Naive thymus-derived CD4-positive, alpha-beta T cell (primary cell): ENCODE measurements around the gene SIPA1L3. TPM values are rescaled to one million over a fixed set of nuclear protein-coding genes. Genes with fewer than 3 reads are reported as not detected.
"Not testable (repeated sequence)": the region's sequence is repeated elsewhere in the genome, so short reads cannot be mapped to it uniquely, and the experiment has no call there.

Experiments
- ATAC-seq: fragments of 150-1000 bp; cut with Tn5 transposase; 2 replicates; pipeline ENCODE4 v1.10.0; 2021; ENCODE audit warnings: mild to moderate bottlenecking, moderate library complexity
- CTCF ChIA-PET: fragments of 350-600 bp; sonication (Branson Sonifier 250); formaldehyde crosslinking; loops from one replicate; lab custom pipeline; 2021; ENCODE audit warnings: antibody characterized with exemption; lab: Charles Lee
- POLR2A ChIA-PET: fragments of 350-600 bp; sonication (Branson Sonifier 250); formaldehyde crosslinking; loops from one replicate; lab custom pipeline; 2021; ENCODE audit warnings: antibody characterized with exemption, inconsistent platforms; lab: Charles Lee
- DNase-seq, 9 donors: peaks; one replicate each; pipeline versions ENCODE4 v3.0.0 to v3.0.0-alpha.2; 2020 to 2022; ENCODE audit warnings: mixed read lengths in 1 of 9
- H3K27ac ChIP-seq: one replicate; pipeline ENCODE4 v1.7.0; 2013; ENCODE audit warnings: mild to moderate bottlenecking, low read depth, low read length, moderate library complexity
- H3K27me3 ChIP-seq, 2 donors: one replicate each; pipeline ENCODE4 v1.7.0; 2013; ENCODE audit warnings: low read length in 2 of 2, mild to moderate bottlenecking in 2 of 2, moderate library complexity in 2 of 2; ENCODE audit not compliant: control insufficient read depth in 2 of 2, insufficient read depth in 2 of 2
- H3K36me3 ChIP-seq, 3 experiments: 1 replicate in 2 of 3; 2 replicates in 1 of 3; pipeline ENCODE4 v1.7.0; 2013; ENCODE audit warnings: low read length in 3 of 3, mild to moderate bottlenecking in 3 of 3, moderate library complexity in 1 of 3; ENCODE audit not compliant: insufficient read depth in 3 of 3, control insufficient read depth in 2 of 3
- H3K4me1 ChIP-seq, 2 donors: one replicate each; pipeline ENCODE4 v1.7.0; 2013; ENCODE audit warnings: low read length in 2 of 2, mild to moderate bottlenecking in 2 of 2, moderate library complexity in 1 of 2; ENCODE audit not compliant: control insufficient read depth in 2 of 2, insufficient read depth in 2 of 2
- H3K4me3 ChIP-seq: 2 replicates; pipeline ENCODE4 v1.7.0; 2013; ENCODE audit warnings: mild to moderate bottlenecking, low read length
- H3K9me3 ChIP-seq, 3 experiments: 1 replicate in 2 of 3; 2 replicates in 1 of 3; pipeline ENCODE4 v1.7.0; 2013; ENCODE audit warnings: low read length in 3 of 3; ENCODE audit not compliant: control insufficient read depth in 2 of 3
- H3K27ac Mint-ChIP-seq, 9 donors: one replicate each; pipeline ENCODE4 v1.8.0; 2020 to 2022; ENCODE audit warnings: mixed read lengths in 9 of 9, mild to moderate bottlenecking in 8 of 9, moderate library complexity in 5 of 9, inconsistent platforms in 2 of 9
- H3K27me3 Mint-ChIP-seq, 5 donors: one replicate each; pipeline ENCODE4 v1.8.0; 2021 to 2022; ENCODE audit warnings: mixed read lengths in 5 of 5, mild to moderate bottlenecking in 1 of 5
- H3K36me3 Mint-ChIP-seq, 5 donors: one replicate each; pipeline ENCODE4 v1.8.0; 2020 to 2022; ENCODE audit warnings: mixed read lengths in 5 of 5, mild to moderate bottlenecking in 3 of 5, inconsistent platforms in 1 of 5
- H3K4me1 Mint-ChIP-seq, 7 donors: one replicate each; pipeline ENCODE4 v1.8.0; 2020 to 2022; ENCODE audit warnings: mixed read lengths in 7 of 7, mild to moderate bottlenecking in 3 of 7, inconsistent platforms in 1 of 7
- H3K4me3 Mint-ChIP-seq, 10 donors: one replicate each; pipeline ENCODE4 v1.8.0; 2020 to 2022; ENCODE audit warnings: mild to moderate bottlenecking in 10 of 10, mixed read lengths in 10 of 10, moderate library complexity in 6 of 10, inconsistent platforms in 2 of 10
- H3K9me3 Mint-ChIP-seq, 11 donors: one replicate each; pipeline ENCODE4 v1.8.0; 2020 to 2022; ENCODE audit warnings: mixed read lengths in 11 of 11, mild to moderate bottlenecking in 4 of 11, inconsistent platforms in 1 of 11, moderate library complexity in 1 of 11
- intact Hi-C, 2 donors: fragments of 100-400 bp; cut with micrococcal nuclease; formaldehyde crosslinking; loops; one replicate each; pipeline ENCODE4 v1.15.1; 2023
- polyA plus RNA-seq, 2 donors: library from polyadenylated mRNA; unstranded; fragments of 300-500 nt; fragmentation: Illumina TruSeq; gene quantifications; one replicate each; pipeline ENCODE4 v1.2.3, GENCODE V29; 2021
- total RNA-seq, 6 experiments: library from RNA in 5 of 6; stranded (reverse) in 5 of 6; gene quantifications; 1 replicate in 5 of 6; 2 replicates in 1 of 6; pipeline ENCODE4 v1.2.3 and lab custom pipeline; 2021 to 2026

Gene SIPA1L3, protein sequence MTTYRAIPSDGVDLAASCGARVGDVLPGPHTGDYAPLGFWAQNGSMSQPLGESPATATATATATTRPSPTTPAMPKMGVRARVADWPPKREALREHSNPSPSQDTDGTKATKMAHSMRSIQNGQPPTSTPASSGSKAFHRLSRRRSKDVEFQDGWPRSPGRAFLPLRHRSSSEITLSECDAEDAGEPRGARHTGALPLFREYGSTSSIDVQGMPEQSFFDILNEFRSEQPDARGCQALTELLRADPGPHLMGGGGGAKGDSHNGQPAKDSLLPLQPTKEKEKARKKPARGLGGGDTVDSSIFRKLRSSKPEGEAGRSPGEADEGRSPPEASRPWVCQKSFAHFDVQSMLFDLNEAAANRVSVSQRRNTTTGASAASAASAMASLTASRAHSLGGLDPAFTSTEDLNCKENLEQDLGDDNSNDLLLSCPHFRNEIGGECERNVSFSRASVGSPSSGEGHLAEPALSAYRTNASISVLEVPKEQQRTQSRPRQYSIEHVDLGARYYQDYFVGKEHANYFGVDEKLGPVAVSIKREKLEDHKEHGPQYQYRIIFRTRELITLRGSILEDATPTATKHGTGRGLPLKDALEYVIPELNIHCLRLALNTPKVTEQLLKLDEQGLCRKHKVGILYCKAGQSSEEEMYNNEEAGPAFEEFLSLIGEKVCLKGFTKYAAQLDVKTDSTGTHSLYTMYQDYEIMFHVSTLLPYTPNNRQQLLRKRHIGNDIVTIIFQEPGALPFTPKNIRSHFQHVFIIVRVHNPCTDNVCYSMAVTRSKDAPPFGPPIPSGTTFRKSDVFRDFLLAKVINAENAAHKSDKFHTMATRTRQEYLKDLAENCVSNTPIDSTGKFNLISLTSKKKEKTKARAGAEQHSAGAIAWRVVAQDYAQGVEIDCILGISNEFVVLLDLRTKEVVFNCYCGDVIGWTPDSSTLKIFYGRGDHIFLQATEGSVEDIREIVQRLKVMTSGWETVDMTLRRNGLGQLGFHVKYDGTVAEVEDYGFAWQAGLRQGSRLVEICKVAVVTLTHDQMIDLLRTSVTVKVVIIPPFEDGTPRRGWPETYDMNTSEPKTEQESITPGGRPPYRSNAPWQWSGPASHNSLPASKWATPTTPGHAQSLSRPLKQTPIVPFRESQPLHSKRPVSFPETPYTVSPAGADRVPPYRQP (N-terminal part only)
- total RNA-seq: 10 to 100 TPM; 17.4 to 38.7 (median 34.8) TPM
- polyA plus RNA-seq: 1 to 10 TPM in 1 of 2 donors, under 1 TPM in 1; 0.91 to 2.5 TPM
- 44.8 reads per million, percentile 69 among the genes with 10 or more reads in this experiment for total RNA-seq (lab: John Stamatoyannopoulos, UW)

DNA sequence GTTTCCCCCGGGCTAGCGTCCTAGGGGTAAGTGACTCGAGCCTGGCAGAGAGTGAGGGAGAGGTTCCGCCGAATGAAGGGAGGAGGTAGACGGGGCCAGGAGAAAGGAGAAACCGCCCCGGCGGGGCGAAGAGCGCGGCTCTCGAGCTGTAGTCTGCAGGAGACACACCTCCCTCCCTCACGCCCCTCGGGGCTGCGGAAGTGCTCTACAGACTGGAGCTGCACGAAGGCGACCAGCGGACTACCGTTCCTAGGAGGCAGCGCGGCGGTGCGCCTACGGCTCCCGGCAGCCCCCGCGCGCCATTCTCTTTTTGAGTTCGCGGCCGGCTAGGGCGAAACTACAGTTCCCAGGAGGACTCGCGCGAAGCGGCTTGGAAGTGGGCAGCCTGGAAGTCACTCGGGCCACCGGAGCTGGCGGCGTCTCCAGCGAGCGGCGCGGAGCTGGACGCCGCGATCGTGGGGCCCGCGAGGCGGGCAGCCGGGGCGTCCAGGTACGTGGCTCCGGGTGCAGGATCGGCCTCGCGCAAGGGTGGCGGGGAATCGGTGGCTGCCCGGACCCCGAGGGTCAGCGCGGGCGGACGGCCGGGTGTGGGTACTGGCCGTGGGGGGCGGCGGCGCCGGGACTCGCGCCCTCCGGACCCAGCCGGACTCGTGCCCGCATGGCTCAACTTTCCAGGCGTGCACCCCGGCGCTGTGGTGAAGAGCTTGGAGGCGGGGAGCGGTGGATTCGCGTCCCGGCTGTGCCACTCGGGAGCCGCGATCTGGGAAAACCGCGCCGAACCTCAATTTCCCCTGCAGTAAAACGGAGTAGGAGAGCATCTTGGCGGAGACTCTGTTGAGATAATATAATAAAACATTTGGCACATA is at the start of gene SIPA1L3:
Gene SIPA1L3, plus strand, starts transcription at position 340 of the 866 bp plus-strand sequence. CDS start 174,358 bp downstream, outside the sequence.
- Histone ChIP-seq H3K27me3 (no peaks in the 10 kb centered on the region), H3K4me3 (peak within 1 kb of the TSS; percentile 99), H3K36me3 (peaks cover 0 to 4% (median 0%) of the 10 kb centered on the region in 3 experiments), H3K27ac (peak within 1 kb of the TSS; percentile 89), H3K4me1 (peaks cover 6 to 9% of the 10 kb centered on the region in 2 donors), H3K9me3 (no peaks in the 10 kb centered on the region)
- intact Hi-C loops: loop anchor here (1.0 to 10.0 kb wide), 19 partner anchors 128 to 1790 kb away; partner anchors contain the start of genes CATSPERG (in 2 of the 2), PSMD8 (in 2 of the 2), ZNF527 (in 2 of the 2) and FAM98C (in 1 of the 2)
- no peaks in the 10 kb centered on the region for H3K9me3 Mint-ChIP-seq
- peak within 1 kb of the TSS; percentile 69 to 96 (median 90) for H3K4me3 Mint-ChIP-seq
- H3K4me1 Mint-ChIP-seq: peaks cover 24 to 39% (median 35%) of the 10 kb centered on the region in 7 donors
- peaks cover 0 to 10% (median 0%) of the 10 kb centered on the region in 5 donors for H3K36me3 Mint-ChIP-seq
- H3K27ac Mint-ChIP-seq: peak within 1 kb of the TSS; percentile 67 to 95 (median 90)
- ATAC-seq: peak; percentile 99
- ChIA-PET CTCF (interaction anchor here (0.7 to 1.5 kb wide), 4 partner anchors 12 to 467 kb away, joined by 3 to 5 read pairs (median 3); partner anchors contain the start of genes CATSPERG and PSMD8), POLR2A (interaction anchor here (0.7 to 2.9 kb wide), 12 partner anchors 10 to 1692 kb away, joined by 3 to 18 read pairs (median 5); partner anchors contain the start of genes CATSPERG, FAM98C, MRPS12 and PSMD8)
- peaks cover 0 to 2% (median 0%) of the 10 kb centered on the region in 5 donors for H3K27me3 Mint-ChIP-seq
- peak; percentile 77 to 91 (median 89) for DNase-seq

DNA sequence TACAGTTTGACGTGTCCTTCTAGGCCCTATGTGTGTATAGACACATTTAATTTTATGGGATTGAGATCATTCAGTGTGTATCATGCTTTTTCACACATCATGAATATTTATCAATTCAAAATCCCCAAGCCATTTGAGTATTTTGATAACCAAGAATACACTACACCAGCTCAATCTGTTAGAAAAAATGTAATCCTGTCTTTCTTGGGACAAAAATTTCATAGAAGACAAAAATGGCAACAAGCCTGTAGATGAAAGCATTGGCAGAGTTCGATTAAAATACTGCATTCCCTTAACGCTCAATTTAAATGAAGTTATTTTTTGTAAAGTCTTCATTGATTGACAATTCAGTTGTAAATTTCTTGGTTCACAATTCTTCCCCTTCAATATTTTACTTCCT is 42.5 kb upstream of the SIPA1L3 start:
- intact Hi-C loops: no loop called here
- H3K4me1 Mint-ChIP-seq: no peaks in the 10 kb centered on the region

GRCh38 chr19:37865930-37866329 is 41.1 kb upstream of the SIPA1L3 start:
- H3K4me1 Mint-ChIP-seq, H3K27me3 ChIP-seq, H3K27ac ChIP-seq, DNase-seq, H3K36me3 Mint-ChIP-seq, H3K4me3 ChIP-seq, H3K4me3 Mint-ChIP-seq, H3K9me3 ChIP-seq, H3K27ac Mint-ChIP-seq, CTCF ChIA-PET, H3K36me3 ChIP-seq, POLR2A ChIA-PET, ATAC-seq, intact Hi-C loops, H3K4me1 ChIP-seq: not testable (repeated sequence)
- peaks cover 0 to 32% (median 11%) of the 10 kb centered on the region in 11 donors for H3K9me3 Mint-ChIP-seq
- peaks cover 0 to 34% (median 9%) of the 10 kb centered on the region in 5 donors for H3K27me3 Mint-ChIP-seq

More for the DNA sequence above, 42.5 kb upstream of the SIPA1L3 start:
- Mint-ChIP-seq H3K27me3 (peaks cover 0 to 27% (median under 1%) of the 10 kb centered on the region in 5 donors), H3K4me3 (no peak overlapping the region), H3K36me3 (peaks cover 0 to 3% (median 0%) of the 10 kb centered on the region in 5 donors), H3K27ac (no peak overlapping the region), H3K9me3 (peaks cover 0 to 25% (median 4%) of the 10 kb centered on the region in 11 donors)
- H3K4me3 ChIP-seq: no peak overlapping the region
- ATAC-seq: no peak
- ChIA-PET CTCF (no interaction called here), POLR2A (no interaction called here)
- H3K36me3 ChIP-seq: no peaks in the 10 kb centered on the region
- H3K27ac ChIP-seq: no peak overlapping the region
- no peak for DNase-seq
- no peaks in the 10 kb centered on the region for H3K27me3 ChIP-seq
- H3K4me1 ChIP-seq: no peaks in the 10 kb centered on the region
- no peaks in the 10 kb centered on the region for H3K9me3 ChIP-seq

GRCh38 chr19:37867831-37868230 is 39.2 kb upstream of the SIPA1L3 start:
- no peaks in the 10 kb centered on the region for H3K4me1 ChIP-seq
- H3K27ac Mint-ChIP-seq: no peak overlapping the region
- ATAC-seq (no peak), DNase-seq (no peak)
- CTCF ChIA-PET: no interaction called here
- H3K27me3 ChIP-seq: no peaks in the 10 kb centered on the region
- no peak overlapping the region for H3K4me3 ChIP-seq
- POLR2A ChIA-PET: no interaction called here
- no peaks in the 10 kb centered on the region for H3K36me3 ChIP-seq
- intact Hi-C loops: no loop called here
- no peaks in the 10 kb centered on the region for H3K9me3 ChIP-seq
- H3K27me3 Mint-ChIP-seq: peaks cover 0 to 27% (median 12%) of the 10 kb centered on the region in 5 donors
- H3K36me3 Mint-ChIP-seq: no peaks in the 10 kb centered on the region
- no peaks in the 10 kb centered on the region for H3K4me1 Mint-ChIP-seq
- H3K27ac ChIP-seq: no peak overlapping the region
- no peak overlapping the region for H3K4me3 Mint-ChIP-seq
- H3K9me3 Mint-ChIP-seq: peaks cover 0 to 45% (median 12%) of the 10 kb centered on the region in 11 donors

GRCh38 chr19:37869766-37870340 is 37.2 kb upstream of the SIPA1L3 start:
- no peak for DNase-seq

More at GRCh38 chr19:37869766-37870340, 37.2 kb upstream of the SIPA1L3 start:
- Mint-ChIP-seq H3K27me3 (peaks cover 0 to 30% (median 12%) of the 10 kb centered on the region in 5 donors), H3K4me1 (no peaks in the 10 kb centered on the region), H3K4me3 (no peak overlapping the region), H3K9me3 (peaks cover 0 to 49% (median 12%) of the 10 kb centered on the region in 11 donors), H3K27ac (no peak overlapping the region), H3K36me3 (no peaks in the 10 kb centered on the region)
- ChIA-PET POLR2A (no interaction called here), CTCF (no interaction called here)
- no peak overlapping the region for H3K4me3 ChIP-seq
- ATAC-seq: no peak
- no peaks in the 10 kb centered on the region for H3K4me1 ChIP-seq
- intact Hi-C loops: no loop called here
- H3K9me3 ChIP-seq: no peaks in the 10 kb centered on the region
- H3K27me3 ChIP-seq: no peaks in the 10 kb centered on the region
- no peaks in the 10 kb centered on the region for H3K36me3 ChIP-seq
- no peak overlapping the region for H3K27ac ChIP-seq
